AG04450 (cell line): ENCODE data around the gene SMOC1. TPM values are rescaled to one million over a fixed set of nuclear protein-coding genes. Genes with fewer than 3 reads are reported as not detected.

Source experiments
- CTCF ChIA-PET: fragments of 300-600, 350-600 bp; formaldehyde crosslinking; extraction: SDS; loops from one replicate; lab custom pipeline; 2022; ENCODE audit warnings: antibody characterized with exemption, inconsistent platforms; lab: Charles Lee
- POLR2A ChIA-PET: fragments of 350-600 bp; formaldehyde crosslinking; extraction: SDS; loops from one replicate; lab custom pipeline; 2021; ENCODE audit warnings: antibody characterized with exemption, inconsistent platforms; lab: Yijun Ruan, JAX
- DNase-seq: peaks from one replicate; pipeline ENCODE4 v3.0.0-alpha.2; 2011; ENCODE audit warnings: low read depth, low spot score
- H3K27ac ChIP-seq: one replicate; pipeline ENCODE4 v1.5.1; 2012; ENCODE audit warnings: low read depth, low read length, control low read depth
- H3K27me3 ChIP-seq: one replicate; pipeline ENCODE4 v1.6.0; 2012; ENCODE audit warnings: low read length; ENCODE audit not compliant: control insufficient read depth, insufficient read depth
- H3K4me3 ChIP-seq: 2 replicates; pipeline ENCODE4 v1.5.1; 2011; ENCODE audit warnings: mild to moderate bottlenecking, low read depth, low read length, control low read depth
- H3K9me3 ChIP-seq: 2 replicates; pipeline ENCODE4 v1.5.1; 2012; ENCODE audit warnings: low read length; ENCODE audit not compliant: control insufficient read depth, insufficient read depth
- polyA plus RNA-seq: library from polyadenylated mRNA; depleted of rRNA; stranded (reverse); fragments of >200 nt; gene quantifications from 2 replicates; pipeline ENCODE4 v1.2.3, GENCODE V29; 2011
- TF ChIP-seq, protein P1 (sequence below): IDR thresholded peaks from 2 replicates; pipeline ENCODE4 v1.5.1; 2011; ENCODE audit warnings: low read depth, low read length, control low read depth, inconsistent platforms

The SMOC1 gene
- polyA plus RNA-seq, 1 experiment: 19.2 TPM

GRCh38 chr14:69948351-69948750 lies 69.1 kb downstream of the SMOC1 start:
- TF ChIP-seq, protein P1, sequence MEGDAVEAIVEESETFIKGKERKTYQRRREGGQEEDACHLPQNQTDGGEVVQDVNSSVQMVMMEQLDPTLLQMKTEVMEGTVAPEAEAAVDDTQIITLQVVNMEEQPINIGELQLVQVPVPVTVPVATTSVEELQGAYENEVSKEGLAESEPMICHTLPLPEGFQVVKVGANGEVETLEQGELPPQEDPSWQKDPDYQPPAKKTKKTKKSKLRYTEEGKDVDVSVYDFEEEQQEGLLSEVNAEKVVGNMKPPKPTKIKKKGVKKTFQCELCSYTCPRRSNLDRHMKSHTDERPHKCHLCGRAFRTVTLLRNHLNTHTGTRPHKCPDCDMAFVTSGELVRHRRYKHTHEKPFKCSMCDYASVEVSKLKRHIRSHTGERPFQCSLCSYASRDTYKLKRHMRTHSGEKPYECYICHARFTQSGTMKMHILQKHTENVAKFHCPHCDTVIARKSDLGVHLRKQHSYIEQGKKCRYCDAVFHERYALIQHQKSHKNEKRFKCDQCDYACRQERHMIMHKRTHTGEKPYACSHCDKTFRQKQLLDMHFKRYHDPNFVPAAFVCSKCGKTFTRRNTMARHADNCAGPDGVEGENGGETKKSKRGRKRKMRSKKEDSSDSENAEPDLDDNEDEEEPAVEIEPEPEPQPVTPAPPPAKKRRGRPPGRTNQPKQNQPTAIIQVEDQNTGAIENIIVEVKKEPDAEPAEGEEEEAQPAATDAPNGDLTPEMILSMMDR: no peak
- CTCF ChIA-PET: interaction anchor here (0.9 kb wide), 1 partner anchor 80 kb away, joined by 3 read pairs; no protein-coding TSS in a partner anchor
- H3K27me3 ChIP-seq: no peaks in the 10 kb centered on the region
- DNase-seq: no peak
- no peak overlapping the region for H3K4me3 ChIP-seq
- POLR2A ChIA-PET: no interaction called here
- no peak overlapping the region for H3K27ac ChIP-seq
- peaks cover 3% of the 10 kb centered on the region for H3K9me3 ChIP-seq

DNA sequence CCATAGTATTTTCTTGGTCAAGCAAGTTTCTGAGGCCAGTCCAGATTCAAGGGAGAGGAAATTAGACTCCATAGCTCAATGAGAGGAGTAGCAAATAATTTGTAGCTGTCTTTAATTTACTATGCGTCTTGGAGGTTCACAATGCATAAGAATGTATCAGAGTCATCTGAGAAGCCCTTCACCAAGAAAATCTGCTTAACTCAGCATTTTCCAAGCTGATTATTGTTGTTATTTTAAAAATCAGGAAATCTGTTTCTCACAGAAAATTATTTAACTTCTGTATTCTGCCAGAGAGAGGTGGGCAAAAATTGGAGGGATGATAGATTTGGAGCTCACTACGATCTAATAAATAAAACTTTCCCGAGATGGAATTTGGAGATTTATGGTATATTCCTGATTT lies 72.0 kb downstream of the SMOC1 start:
- Histone ChIP-seq H3K4me3 (no peak overlapping the region), H3K9me3 (no peaks in the 10 kb centered on the region; the same call in 1 of the 2 replicates), H3K27me3 (no peaks in the 10 kb centered on the region), H3K27ac (no peak overlapping the region)
- TF ChIP-seq, protein P1: no peak
- CTCF ChIA-PET: no interaction called here
- POLR2A ChIA-PET: no interaction called here
- DNase-seq: no peak

- POLR2A ChIA-PET: no interaction called here
- H3K27me3 ChIP-seq: no peaks in the 10 kb centered on the region
- CTCF ChIA-PET: no interaction called here
Observed at GRCh38 chr14:69951935-69952334, 72.7 kb downstream of the SMOC1 start.

GRCh38 chr14:69953266-69953915 lies 74.2 kb downstream of the SMOC1 start:
- H3K9me3 ChIP-seq: no peaks in the 10 kb centered on the region; the same call in 1 of the 2 replicates
- no peak overlapping the region for H3K27ac ChIP-seq
- ChIA-PET POLR2A (no interaction called here), CTCF (no interaction called here)
- DNase-seq: no peak
- H3K4me3 ChIP-seq: no peak overlapping the region
- TF ChIP-seq, protein P1: no peak
- H3K27me3 ChIP-seq: no peaks in the 10 kb centered on the region

More at GRCh38 chr14:69951935-69952334, 72.7 kb downstream of the SMOC1 start:
- Histone ChIP-seq H3K9me3 (no peaks in the 10 kb centered on the region; the same call in 1 of the 2 replicates), H3K4me3 (no peak overlapping the region), H3K27ac (no peak overlapping the region)
- no peak for DNase-seq
- TF ChIP-seq, protein P1: no peak
